WTC11 (cell line): ENCODE results near the gene MYOD1. TPM values are rescaled to one million over a fixed set of nuclear protein-coding genes. Genes with fewer than 3 reads are reported as not detected.

Source experiments
- ATAC-seq: fragments of 200-7000 bp; cut with Tn5 transposase; 2 replicates; pipeline ENCODE4 v1.10.0; 2021; ENCODE audit warnings: mild to moderate bottlenecking, moderate library complexity
- CTCF ChIA-PET: fragments of 300-600 bp; sonication (Branson Sonifier 250); formaldehyde crosslinking; loops from one replicate; lab custom pipeline; 2021; ENCODE audit warnings: antibody characterized with exemption; lab: Charles Lee
- POLR2A ChIA-PET: fragments of 350-600 bp; sonication (Branson Sonifier 250); formaldehyde crosslinking; loops from one replicate; lab custom pipeline; 2021; ENCODE audit warnings: antibody characterized with exemption; lab: Charles Lee
- DNase-seq: peaks from one replicate; pipeline ENCODE4 v3.0.0; 2021; ENCODE audit warnings: low spot score
- H3K27ac Mint-ChIP-seq: 2 replicates; pipeline ENCODE4 v1.8.0; 2021; ENCODE audit warnings: mixed read lengths
- H3K27me3 Mint-ChIP-seq: 2 replicates; pipeline ENCODE4 v1.8.0; 2021; ENCODE audit warnings: low read depth, mild to moderate bottlenecking, moderate library complexity, mixed read lengths
- H3K36me3 Mint-ChIP-seq: 2 replicates; pipeline ENCODE4 v1.8.0; 2021; ENCODE audit warnings: mixed read lengths
- H3K4me1 Mint-ChIP-seq: 2 replicates; pipeline ENCODE4 v1.8.0; 2022; ENCODE audit warnings: mixed read lengths
- H3K4me3 Mint-ChIP-seq: 2 replicates; pipeline ENCODE4 v1.8.0; 2021; ENCODE audit warnings: mild to moderate bottlenecking, moderate library complexity, mixed read lengths
- H3K9me3 Mint-ChIP-seq: 2 replicates; pipeline ENCODE4 v1.8.0; 2021; ENCODE audit warnings: mixed read lengths
- ATF1 ChIP-seq: sonication (generic); formaldehyde crosslinking; IDR thresholded peaks from 2 replicates; pipeline ENCODE4 v1.8.1; 2023; ENCODE audit warnings: mild to moderate bottlenecking, moderate library complexity, missing genetic modification reagents
- CTCF ChIP-seq: fragments of 200-600 bp; IDR thresholded peaks from 2 replicates; pipeline ENCODE4 v1.8.0; 2022; ENCODE audit warnings: antibody characterized with exemption
- ESRRA ChIP-seq: sonication (generic); formaldehyde crosslinking; IDR thresholded peaks from 2 replicates; pipeline ENCODE4 v1.8.1; 2022; ENCODE audit warnings: mild to moderate bottlenecking, missing genetic modification reagents, borderline replicate concordance
- FOXK1 ChIP-seq: sonication (generic); formaldehyde crosslinking; IDR thresholded peaks from 2 replicates; pipeline ENCODE4 v1.8.0; 2022; ENCODE audit warnings: mild to moderate bottlenecking, moderate library complexity, missing genetic modification reagents
- GTF2I ChIP-seq: fragments of 250-450 bp; sonication (Bioruptor Pico); conservative IDR thresholded peaks from 2 replicates; pipeline ENCODE4 v1.4.0; 2021; ENCODE audit warnings: mild to moderate bottlenecking
- NFE2L1 ChIP-seq: sonication (generic); formaldehyde crosslinking; IDR thresholded peaks from 2 replicates; pipeline ENCODE4 v1.8.1; 2023; ENCODE audit warnings: missing genetic modification reagents
- NFYB ChIP-seq: sonication (generic); formaldehyde crosslinking; conservative IDR thresholded peaks from 2 replicates; pipeline ENCODE4 v1.8.0; 2022; ENCODE audit warnings: low read depth, missing genetic modification reagents
- PRDM15 ChIP-seq: sonication (generic); formaldehyde crosslinking; IDR thresholded peaks from 2 replicates; pipeline ENCODE4 v1.8.0; 2022; ENCODE audit warnings: missing genetic modification reagents
- USF1 ChIP-seq: sonication (generic); formaldehyde crosslinking; IDR thresholded peaks from 2 replicates; pipeline ENCODE4 v1.8.0; 2022; ENCODE audit warnings: mild to moderate bottlenecking, missing genetic modification reagents
- ZNF121 ChIP-seq: sonication (generic); formaldehyde crosslinking; IDR thresholded peaks from 2 replicates; pipeline ENCODE4 v1.8.0; 2023; ENCODE audit warnings: missing genetic modification reagents
- ZNF232 ChIP-seq: sonication (generic); formaldehyde crosslinking; IDR thresholded peaks from 2 replicates; pipeline ENCODE4 v1.8.0; 2022; ENCODE audit warnings: mild to moderate bottlenecking, missing genetic modification reagents
- total RNA-seq: library from RNA; stranded (reverse); gene quantifications from 3 replicates; pipeline ENCODE4 v1.2.3, GENCODE V29; 2021
- TF ChIP-seq, protein P1 (sequence below): sonication (generic); formaldehyde crosslinking; conservative IDR thresholded peaks from 2 replicates; pipeline ENCODE4 v1.8.1; 2022; ENCODE audit warnings: mild to moderate bottlenecking, missing genetic modification reagents
- TF ChIP-seq, protein P2 (sequence below): sonication (generic); formaldehyde crosslinking; IDR thresholded peaks from 2 replicates; pipeline ENCODE4 v1.8.1; 2023; ENCODE audit warnings: mild to moderate bottlenecking, missing genetic modification reagents, moderate library complexity
- TF ChIP-seq, protein P3 (sequence below): sonication (generic); formaldehyde crosslinking; IDR thresholded peaks from 2 replicates; pipeline ENCODE4 v1.8.1; 2022; ENCODE audit warnings: low read depth, missing genetic modification reagents, borderline replicate concordance
- TF ChIP-seq, protein P4 (sequence below): sonication (generic); formaldehyde crosslinking; IDR thresholded peaks from 2 replicates; pipeline ENCODE4 v1.8.1; 2022; ENCODE audit warnings: mild to moderate bottlenecking, moderate library complexity, missing genetic modification reagents
- TF ChIP-seq, protein P5 (sequence below): sonication (generic); formaldehyde crosslinking; IDR thresholded peaks from 2 replicates; pipeline ENCODE4 v1.8.1; 2023; ENCODE audit warnings: mild to moderate bottlenecking, missing genetic modification reagents, moderate library complexity

The MYOD1 gene
- total RNA-seq, 1 experiment from 2014 or later = not detected

GRCh38 chr11:17702876-17703275, 16.5 kb upstream of the MYOD1 start:
- no peak for DNase-seq
- peaks cover 19% of the 10 kb centered on the region for H3K9me3 Mint-ChIP-seq
- ChIA-PET CTCF (interaction anchor here (1.0 to 1.1 kb wide), 2 partner anchors 28 to 64 kb away, joined by 3 to 4 read pairs; no protein-coding TSS in a partner anchor), POLR2A (no interaction called here)
- TF ChIP-seq, protein P1, sequence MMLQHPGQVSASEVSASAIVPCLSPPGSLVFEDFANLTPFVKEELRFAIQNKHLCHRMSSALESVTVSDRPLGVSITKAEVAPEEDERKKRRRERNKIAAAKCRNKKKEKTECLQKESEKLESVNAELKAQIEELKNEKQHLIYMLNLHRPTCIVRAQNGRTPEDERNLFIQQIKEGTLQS (CRISPR knock-in tag) = no peak
- TF ChIP-seq PRDM15 (CRISPR knock-in tag) (no peak), ESRRA (CRISPR knock-in tag) (no peak), ATF1 (CRISPR knock-in tag) (no peak), CTCF (no peak), FOXK1 (CRISPR knock-in tag) (no peak)
- TF ChIP-seq, protein P2, sequence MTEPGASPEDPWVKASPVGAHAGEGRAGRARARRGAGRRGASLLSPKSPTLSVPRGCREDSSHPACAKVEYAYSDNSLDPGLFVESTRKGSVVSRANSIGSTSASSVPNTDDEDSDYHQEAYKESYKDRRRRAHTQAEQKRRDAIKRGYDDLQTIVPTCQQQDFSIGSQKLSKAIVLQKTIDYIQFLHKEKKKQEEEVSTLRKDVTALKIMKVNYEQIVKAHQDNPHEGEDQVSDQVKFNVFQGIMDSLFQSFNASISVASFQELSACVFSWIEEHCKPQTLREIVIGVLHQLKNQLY (CRISPR knock-in tag) = no peak
- TF ChIP-seq, protein P3, sequence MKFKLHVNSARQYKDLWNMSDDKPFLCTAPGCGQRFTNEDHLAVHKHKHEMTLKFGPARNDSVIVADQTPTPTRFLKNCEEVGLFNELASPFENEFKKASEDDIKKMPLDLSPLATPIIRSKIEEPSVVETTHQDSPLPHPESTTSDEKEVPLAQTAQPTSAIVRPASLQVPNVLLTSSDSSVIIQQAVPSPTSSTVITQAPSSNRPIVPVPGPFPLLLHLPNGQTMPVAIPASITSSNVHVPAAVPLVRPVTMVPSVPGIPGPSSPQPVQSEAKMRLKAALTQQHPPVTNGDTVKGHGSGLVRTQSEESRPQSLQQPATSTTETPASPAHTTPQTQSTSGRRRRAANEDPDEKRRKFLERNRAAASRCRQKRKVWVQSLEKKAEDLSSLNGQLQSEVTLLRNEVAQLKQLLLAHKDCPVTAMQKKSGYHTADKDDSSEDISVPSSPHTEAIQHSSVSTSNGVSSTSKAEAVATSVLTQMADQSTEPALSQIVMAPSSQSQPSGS = no peak
- TF ChIP-seq, protein P4, sequence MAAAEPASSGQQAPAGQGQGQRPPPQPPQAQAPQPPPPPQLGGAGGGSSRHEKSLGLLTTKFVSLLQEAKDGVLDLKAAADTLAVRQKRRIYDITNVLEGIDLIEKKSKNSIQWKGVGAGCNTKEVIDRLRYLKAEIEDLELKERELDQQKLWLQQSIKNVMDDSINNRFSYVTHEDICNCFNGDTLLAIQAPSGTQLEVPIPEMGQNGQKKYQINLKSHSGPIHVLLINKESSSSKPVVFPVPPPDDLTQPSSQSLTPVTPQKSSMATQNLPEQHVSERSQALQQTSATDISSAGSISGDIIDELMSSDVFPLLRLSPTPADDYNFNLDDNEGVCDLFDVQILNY (CRISPR knock-in tag) = no peak
- peaks cover 6% of the 10 kb centered on the region for H3K36me3 Mint-ChIP-seq
- peaks cover 17% of the 10 kb centered on the region for H3K27me3 Mint-ChIP-seq
- no peak overlapping the region for H3K4me3 Mint-ChIP-seq
- no peak for ATAC-seq
- H3K27ac Mint-ChIP-seq = no peak overlapping the region
- no peaks in the 10 kb centered on the region for H3K4me1 Mint-ChIP-seq

GRCh38 chr11:17703951-17704350, 15.4 kb upstream of the MYOD1 start:
- Mint-ChIP-seq H3K27me3 (peaks cover 14% of the 10 kb centered on the region), H3K27ac (no peak overlapping the region), H3K36me3 (peaks cover 6% of the 10 kb centered on the region), H3K9me3 (peaks cover 19% of the 10 kb centered on the region), H3K4me1 (no peaks in the 10 kb centered on the region), H3K4me3 (no peak overlapping the region)
- no peak for DNase-seq
- CTCF ChIA-PET = interaction anchor here (1.1 to 1.2 kb wide), 2 partner anchors 27 to 31 kb away, joined by 4 read pairs; no protein-coding TSS in a partner anchor
- POLR2A ChIA-PET = no interaction called here
- ATAC-seq = peak; percentile 77
- TF ChIP-seq, protein P5, sequence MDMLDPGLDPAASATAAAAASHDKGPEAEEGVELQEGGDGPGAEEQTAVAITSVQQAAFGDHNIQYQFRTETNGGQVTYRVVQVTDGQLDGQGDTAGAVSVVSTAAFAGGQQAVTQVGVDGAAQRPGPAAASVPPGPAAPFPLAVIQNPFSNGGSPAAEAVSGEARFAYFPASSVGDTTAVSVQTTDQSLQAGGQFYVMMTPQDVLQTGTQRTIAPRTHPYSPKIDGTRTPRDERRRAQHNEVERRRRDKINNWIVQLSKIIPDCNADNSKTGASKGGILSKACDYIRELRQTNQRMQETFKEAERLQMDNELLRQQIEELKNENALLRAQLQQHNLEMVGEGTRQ (CRISPR knock-in tag) = peak; percentile 88
- TF ChIP-seq NFYB (CRISPR knock-in tag) (peak; percentile 88), USF1 (peak; percentile 86), ZNF121 (CRISPR knock-in tag) (no peak), ZNF232 (CRISPR knock-in tag) (no peak), NFE2L1 (CRISPR knock-in tag) (no peak), GTF2I (CRISPR knock-in tag) (no peak)
